OCI-LY1 (cell line): ENCODE data around the gene GALNT17.

Experiments
- CTCF ChIP-seq: fragments of 200-600 bp; sonication (generic), shearing (Covaris generic); IDR thresholded peaks from 2 replicates; pipeline ENCODE4 v1.5.1; 2017; ENCODE audit warnings: mild to moderate bottlenecking, antibody characterized with exemption, low read length, moderate library complexity, mixed read lengths
- EZH2 ChIP-seq: fragments of 200-600 bp; sonication (generic), shearing (Covaris generic); IDR thresholded peaks from 2 replicates; pipeline ENCODE4 v1.8.0; 2017; ENCODE audit warnings: borderline replicate concordance, mixed run types, mild to moderate bottlenecking, antibody characterized with exemption, low read length, moderate library complexity, mixed read lengths

GRCh38 chr7:71485586-71485985, 353.6 kb downstream of the GALNT17 start:
- TF ChIP-seq CTCF (no peak), EZH2 (no peak)
